NCI-H2081 treated with DMSO at 0.1 percent for 48 hours (cell line): ENCODE results near the gene WDR59.
A peak's percentile ranks its signal among the peaks of the same experiment; 100 is the strongest.
"Not testable (repeated sequence)": the region's sequence is repeated elsewhere in the genome, so short reads cannot be mapped to it uniquely, and the experiment has no call there.

Experiments used
- DNase-seq: peaks from one replicate; lab custom pipeline; 2025; lab: John Stamatoyannopoulos, UW

WDR59 gene

DNA sequence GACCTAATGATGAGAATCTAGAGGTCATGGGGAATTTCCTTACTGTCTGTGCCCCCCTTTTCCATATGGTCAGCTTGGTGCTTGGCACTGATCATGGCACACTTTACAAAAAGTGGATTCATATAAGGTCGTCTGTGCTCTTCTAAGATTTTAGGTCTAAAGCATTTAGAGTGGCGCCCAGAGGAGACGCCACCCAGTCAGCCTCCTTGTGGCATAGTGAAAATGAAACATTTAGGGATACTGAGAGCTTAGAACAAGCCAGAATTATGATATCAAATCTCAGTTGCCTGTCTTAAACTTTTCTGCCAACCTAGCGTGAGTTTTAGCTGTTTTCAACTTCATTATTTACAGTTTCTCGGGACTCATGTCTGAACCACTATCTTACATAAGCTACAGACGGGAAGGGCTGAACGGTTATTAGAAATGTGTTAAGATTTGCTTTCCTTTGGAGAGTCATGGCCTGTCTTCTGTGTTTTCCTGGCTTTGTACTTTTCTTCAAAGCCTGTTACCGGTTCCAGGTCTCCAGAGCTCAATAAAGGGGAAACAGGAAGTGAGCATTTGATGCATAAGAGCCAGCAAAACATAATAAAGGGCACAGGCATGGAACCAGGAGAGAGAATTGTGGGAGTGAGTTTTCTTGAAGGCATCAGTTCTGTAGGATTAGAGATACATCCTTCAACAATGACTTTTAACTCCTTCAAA lies 27.6 kb upstream of the WDR59 start:
- DNase-seq: no peak

DNA sequence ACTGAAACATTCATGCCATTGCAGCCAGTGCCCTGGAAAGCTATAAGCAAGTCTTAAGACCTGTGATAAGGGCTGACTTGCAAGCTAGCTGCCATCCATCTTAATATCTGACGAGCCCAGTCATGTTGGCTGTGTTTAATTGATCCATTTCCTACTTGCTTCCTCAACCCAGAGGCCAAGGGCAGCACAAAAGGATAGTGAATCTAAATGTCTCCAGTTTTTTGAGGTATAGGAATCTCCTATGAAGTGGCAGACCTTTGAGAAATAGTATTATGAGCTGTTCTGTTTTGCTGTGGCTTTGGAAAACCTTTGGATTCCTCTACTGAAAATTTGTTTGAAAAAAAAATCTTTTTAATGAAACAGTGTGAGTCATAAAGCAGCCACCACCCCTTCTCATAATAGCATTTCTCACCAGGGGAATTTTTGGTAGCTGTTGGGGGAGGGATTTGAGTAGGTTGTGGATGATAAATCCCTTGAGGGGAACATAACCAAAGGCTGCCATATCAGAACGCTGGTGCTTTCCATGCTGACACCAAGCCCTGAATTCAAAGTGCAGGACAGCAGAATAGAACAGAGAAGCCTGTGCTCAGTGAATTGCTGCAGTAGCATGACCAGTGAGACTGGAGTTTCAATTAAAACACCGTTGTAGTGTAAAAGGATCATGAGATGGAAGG lies 26.8 kb upstream of the WDR59 start:
- DNase-seq: no peak

DNA sequence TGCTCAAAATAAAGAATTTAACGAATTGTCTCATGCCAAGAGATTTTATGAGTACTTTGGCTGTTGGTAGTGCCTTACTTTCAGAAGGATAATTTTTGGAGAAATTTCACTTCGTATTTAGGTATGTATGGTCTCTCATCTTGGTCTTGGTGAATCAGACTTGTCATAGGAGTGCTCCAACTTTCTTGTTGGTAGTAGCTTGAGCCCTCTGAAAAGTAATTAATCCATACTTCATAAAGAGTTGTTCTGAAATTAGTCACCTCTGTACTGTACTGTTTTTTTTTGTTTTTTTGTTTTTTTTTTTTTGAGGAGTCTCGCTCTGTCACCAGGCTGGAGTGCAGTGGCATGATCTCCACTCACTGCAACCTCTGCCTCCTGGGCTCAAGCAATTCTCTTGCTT lies 25.5 kb upstream of the WDR59 start:
- no peak for DNase-seq

DNA sequence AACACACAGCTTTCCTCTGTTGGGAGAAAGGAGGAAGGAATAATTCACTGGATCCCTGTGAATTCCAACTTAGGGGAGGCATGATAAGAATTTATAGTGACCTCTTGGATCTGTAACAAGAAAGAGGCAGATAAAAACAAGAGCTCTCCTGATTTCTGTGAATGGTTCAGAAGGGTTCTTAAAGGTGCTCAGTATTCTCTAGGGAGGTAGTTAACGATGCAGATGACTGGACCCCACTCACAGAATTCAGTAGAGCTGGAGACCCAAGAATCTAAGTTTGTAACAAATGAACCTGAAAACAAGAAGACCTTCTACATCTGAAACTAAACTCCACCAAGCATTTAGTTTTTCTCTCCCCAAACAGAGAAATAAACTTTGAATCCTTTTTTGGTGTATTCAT lies 22.5 kb upstream of the WDR59 start:
- no peak for DNase-seq

DNA sequence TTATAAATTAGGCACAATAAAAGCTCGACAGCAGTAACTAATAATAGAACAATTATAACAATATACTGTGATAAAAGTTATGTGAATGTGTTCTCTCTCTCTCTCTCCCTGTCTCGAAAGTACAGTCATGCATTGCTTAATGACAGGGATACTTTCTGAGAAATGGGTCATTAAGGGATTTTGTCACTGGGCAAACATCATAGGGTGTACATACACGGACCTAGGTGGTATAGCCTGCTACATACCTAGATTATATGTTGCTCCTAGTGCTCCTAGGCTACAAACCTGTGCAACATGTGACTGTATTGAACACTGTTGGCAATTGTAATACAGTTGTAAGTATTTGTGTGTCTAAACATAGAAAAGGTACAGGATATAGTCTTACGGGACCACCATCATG lies 20.8 kb upstream of the WDR59 start:
- DNase-seq: no peak

DNA sequence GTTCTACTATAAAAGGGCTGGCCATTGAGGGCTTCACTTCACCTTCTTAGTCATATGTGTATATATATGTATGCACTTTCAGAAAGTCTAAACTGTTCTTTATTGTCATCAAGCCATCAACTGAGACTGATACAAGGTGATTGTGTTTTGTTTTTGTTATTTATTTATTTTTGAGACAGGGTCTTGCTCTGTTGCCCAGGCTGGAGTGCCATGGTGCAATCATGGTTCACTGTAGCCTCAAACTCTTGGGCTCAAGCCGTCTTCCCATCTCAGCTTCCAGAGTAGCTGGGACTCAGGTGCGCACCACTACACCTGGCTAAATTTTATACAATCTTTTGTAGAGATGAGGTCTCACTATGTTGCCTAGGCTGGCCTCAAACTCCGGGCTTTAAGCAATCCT lies 19.5 kb upstream of the WDR59 start:
- no peak for DNase-seq

DNA sequence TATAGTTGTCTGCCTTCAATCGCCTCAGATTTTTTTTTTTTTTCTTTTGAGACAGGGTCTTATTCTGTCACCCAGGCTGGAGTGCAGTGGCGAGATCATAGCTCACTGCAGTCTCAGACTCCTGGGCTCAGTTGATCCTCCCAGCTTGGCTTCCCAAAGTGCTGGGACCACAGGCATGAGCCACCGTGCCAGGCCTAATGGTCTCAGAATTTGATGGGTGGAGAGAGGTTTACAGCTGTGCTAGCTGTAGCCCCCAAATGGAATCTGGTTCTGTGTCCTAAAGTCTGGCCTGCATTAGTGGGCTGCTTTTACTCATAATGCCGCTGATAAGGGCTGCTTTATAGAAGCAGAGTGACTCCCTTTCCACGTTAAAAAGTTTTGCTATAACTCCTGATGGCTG lies 19.0 kb upstream of the WDR59 start:
- no peak for DNase-seq

DNA sequence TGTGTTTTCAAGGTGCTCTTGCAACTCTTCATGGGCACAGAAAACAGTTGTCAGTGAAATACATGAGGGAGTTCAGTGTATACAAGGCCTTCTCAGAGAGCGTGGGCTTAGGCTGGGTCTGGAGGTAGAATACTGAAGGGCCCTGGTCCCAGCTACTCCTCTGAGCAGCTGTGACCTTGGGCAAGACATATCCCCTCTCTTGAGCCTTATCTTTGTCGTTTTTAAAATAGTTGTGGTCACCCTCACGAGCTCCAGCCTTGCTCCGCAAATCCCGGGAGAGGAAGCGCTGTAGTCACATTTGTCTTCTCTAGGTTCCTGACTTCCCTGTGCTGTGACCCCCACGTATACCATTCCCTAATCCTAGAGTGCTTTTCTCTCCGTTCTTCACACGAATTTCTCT lies 17.6 kb upstream of the WDR59 start:
- DNase-seq: no peak

DNA sequence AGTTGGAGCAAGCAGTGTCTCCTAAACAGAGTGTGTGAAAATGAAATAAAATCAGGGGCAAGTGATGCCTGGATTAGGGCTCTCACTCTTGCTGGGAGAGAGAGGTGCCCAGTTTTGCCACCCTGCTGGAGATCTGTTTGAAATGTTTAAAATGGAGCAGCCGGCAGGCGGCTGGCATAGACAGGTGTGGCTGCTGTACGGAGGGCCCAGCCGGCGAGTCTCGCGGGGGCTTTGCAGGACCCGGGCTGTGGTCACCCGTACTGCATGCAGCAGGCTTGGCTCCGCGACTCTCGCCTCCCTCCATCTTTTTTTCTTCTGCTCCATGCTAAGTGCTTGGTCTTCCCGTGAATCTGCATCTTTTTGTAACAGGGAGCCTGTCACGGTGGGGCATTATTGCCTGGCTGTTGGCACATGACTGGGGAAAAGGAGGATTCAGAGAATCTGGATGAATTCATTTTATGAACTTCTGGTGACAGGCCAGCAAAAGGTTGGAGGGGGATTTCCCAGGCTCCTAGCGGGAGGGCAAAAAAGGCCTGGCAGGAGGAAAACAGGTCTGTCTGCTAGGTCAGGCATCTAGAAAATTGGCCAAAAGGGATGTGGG lies 15.7 kb upstream of the WDR59 start:
- no peak for DNase-seq

DNA sequence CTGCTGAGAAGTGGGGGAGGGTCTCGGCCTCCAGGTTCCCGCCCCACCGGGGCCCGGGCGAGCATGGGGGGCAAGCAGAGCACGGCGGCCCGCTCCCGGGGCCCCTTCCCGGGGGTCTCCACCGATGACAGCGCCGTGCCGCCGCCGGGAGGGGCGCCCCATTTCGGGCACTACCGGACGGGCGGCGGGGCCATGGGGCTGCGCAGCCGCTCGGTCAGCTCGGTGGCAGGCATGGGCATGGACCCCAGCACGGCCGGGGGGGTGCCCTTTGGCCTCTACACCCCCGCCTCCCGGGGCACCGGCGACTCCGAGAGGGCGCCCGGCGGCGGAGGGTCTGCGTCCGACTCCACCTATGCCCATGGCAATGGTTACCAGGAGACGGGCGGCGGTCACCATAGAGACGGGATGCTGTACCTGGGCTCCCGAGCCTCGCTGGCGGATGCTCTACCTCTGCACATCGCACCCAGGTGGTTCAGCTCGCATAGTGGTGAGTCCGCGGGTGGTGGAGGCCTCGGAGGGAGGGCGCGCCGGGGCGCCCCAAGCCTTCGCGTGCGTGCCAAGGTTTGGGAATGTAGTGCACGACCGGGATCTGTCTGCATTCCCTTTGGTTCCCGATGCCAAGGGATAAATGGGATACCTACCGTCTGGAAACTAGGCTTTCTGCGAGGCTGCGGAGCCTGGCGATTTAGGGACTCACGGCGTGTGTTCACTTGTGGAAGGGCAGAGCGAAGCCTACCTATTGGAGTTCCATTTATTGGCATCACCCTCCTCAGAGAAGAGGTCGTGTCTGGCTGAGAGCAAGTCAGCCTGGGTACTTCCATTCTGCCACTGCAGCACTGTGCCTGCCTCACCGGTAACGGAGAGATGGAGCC lies 14.9 kb upstream of the WDR59 start:
- DNase-seq: no peak

DNA sequence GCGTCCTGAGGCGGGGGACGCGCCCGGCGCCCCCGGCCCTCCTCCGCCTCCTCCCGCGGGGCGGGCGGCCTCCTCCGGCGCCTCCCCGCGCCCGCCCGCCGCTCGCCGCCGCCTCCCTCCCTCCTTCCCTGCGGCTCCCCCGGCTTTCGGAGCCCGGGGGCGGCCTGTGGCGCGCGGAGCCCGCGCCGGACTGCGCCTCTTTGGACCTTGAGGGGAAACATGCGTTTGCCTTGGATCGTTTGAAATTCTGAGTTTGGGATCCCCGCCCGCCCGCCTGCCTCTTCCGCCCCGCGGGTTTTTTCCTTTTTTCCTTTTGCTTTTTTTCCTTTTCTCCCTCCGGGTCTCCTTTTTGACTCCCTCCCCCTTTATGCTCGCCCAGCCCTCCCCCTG lies 14.3 kb upstream of the WDR59 start:
- no peak for DNase-seq

DNA sequence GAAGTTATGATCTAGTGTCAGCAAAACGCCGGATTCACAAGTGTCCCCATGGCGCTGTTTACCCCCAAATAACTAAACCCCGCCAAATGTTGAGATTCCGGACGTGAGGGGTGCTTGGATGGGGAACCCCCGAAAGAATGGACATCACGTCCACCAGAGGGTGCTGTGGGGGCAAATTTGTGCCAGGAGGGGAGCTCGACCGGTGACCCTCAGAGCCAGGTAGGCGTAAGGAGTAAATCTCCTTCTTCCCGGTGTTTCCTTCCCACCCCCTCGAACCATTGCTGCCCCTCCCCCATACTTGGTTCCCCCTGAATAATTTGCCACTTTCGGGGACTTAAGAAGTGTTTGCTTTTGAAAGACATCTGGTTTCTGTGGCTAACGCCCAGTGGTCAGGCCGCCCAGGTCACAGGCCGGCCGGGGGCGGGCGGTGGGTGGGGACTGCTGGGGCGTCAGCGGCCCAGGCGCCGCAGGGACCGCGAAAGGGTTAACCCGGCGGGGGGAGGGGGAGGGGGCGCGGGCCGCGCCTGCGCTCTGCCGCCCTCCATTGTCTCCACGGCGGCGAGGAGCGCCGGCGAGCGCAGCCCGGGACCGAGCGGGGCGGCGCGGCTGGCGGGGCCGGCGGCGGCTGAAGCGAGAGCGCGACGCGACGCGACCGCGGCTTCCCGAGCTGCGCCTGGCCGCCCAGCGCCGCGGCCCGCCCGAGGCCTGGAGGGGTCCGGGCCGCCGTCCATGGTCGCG lies 13.7 kb upstream of the WDR59 start, which contains the start of gene ZNRF1:
Gene ZNRF1, plus strand, starts transcription at position 544 of the 738 bp plus-strand sequence. CDS start 648 bp downstream, outside the sequence.
- DNase-seq: no peak

DNA sequence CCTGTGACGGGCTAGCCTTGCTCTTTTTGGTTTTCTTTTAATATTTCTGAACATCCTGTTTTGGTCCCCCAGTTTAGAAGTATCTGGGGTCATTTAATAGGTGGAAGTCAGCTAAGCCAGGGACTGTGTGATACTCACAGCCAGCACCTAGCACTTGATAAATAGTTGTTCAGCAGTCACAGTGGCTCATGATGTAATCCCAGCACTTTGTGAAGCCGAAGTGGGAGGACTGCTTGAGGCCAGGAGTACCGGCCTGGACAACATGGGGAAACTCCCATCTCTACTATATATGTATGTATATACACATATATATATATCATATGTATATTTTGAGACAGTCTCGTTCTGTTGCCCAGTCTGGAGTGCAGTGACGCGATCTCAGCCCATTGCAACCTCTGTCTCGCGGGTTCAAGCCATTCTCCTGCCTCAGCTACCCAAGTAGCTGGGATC lies 12.1 kb upstream of the WDR59 start:
- DNase-seq: no peak

DNA sequence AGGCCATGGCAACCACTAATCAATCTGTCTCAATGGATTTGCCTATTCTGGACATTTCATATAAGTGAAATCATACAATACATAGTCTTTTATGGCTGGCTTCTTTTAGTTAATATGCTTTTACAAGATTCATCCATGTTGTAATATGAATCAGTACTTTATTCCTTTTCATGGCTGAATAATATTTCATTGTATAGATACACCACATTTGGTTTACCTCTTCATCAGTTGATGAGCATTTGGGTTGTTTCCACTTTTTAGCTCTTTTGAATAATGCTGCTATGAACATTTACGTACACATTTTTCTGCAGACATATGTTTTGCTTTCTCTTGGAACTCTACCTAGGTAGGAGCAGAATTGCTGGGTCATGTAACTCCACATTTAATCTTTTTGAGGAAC lies 11.1 kb upstream of the WDR59 start:
- no peak for DNase-seq

DNA sequence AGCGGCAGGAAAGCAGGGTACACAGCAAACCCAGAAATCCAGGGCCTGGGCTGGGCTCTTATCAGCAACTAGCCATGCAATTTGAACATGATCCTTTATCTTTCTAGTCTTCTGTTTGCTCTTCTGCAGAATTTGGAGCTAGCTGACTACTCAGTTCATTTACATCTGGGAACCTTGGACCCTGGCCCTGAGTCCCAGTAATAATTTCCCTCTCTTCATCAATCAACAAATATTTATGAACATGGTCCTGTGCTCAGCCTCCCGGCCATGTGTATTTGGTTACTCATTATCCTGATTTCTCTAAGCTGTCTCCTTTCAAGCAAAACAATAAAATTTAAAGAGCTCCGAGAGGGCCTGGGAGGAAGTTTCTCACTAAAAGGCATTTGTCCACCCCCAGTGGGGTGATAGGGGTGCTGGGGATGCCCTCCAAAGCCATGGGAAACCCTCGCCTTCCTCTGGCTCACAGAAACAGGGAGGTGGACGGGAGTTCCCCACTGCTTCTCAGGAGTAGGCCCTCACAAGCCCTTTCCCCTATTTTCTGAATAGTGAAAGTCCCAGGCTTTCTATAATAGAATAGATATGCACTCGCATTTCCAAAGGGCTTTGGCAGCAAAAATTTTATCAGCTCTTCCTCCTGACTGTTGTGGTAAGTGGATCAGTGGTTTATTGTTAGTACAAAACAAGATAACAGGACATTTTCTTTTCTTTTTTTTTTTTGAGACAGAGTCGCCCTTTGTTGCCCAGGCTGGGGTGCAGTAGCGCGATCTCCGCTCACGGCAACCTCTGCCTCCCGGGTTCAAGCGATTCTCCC lies 6.9 kb upstream of the WDR59 start:
- no peak for DNase-seq

DNA sequence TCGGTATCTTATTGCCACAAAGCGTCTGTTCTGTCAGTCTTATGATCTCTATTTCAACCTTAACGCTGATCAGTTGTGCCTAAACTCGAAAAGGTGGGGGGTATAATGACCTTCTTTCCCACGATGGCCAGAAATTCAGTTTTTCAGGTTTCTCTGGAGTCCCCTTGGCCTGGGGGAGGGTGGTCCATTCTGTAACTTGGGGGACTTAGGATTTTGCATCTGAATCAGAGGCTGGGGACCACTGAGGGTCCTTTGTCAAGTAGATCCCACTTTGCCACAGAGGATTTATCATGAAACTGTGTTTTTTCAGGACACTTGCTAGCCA lies 6.3 kb upstream of the WDR59 start:
- no peak for DNase-seq

DNA sequence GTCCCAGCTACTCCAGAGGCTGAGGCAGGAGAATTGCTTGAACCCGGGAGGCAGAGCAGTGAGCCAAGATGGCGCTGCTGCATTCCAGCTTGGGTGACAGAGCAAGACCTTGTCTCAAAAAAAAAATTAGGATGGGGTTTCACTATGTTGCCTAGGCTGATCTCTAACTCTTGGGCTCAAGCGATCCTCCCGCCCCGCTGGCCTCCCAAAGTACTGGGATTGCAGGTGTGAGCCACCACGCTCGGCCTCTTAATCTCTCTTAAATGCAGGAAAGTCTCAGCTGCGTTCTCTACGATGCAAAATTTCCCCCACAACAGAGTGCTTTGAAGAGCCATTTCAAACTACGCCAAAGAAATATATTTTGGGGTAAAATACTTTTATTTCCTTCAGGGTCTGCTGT lies 5.9 kb upstream of the WDR59 start:
- DNase-seq: no peak

DNA sequence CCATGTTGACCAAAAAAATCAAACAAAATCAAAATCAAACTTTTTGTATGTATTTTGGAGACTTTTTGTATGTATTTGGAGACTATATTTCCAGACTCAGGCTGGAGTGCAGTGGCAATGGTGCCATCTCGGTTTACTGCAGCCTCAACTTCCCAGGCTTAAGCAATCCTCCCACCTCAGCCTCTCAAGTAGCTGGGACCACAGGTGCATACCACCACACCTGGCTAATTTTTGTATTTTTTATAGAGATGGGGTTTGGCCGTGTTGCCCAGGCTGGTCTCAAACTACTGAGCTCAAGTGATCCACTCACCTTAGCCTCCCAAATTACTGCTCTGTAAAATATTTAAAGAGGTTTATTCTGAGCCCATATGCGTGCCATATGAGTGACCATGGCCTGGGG lies 4.9 kb upstream of the WDR59 start:
- DNase-seq: not testable (repeated sequence)

DNA sequence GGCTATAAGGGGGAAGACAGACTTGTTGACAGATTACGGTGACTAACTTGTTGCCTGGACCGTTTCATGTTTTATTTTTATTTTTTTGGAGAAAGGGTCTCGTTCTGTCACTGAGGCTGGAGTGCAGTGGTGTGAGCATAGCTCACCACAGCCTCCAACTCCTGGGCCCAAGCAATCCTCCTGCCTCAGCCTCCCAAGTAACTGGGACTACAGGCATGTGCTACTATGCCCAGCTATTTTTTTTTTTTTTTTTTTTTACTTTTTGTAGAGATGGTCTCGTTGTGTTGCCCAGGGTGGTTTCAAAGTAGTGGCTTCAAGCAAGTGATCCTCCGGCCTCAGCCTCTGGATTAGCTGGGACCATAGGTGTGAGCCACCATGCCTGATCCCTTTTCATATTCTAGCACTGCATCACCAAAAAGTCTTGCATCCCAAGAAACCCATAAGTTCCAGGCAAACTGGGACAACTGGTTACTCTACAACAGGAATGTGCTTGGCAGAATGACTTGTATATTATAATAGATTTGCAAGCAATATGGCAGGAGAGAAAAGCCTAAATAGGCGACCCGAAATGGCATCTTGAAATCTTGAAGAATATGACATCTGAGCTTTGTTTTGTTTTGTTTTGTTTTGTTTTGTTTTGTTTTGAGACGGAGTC lies 2.2 kb upstream of the WDR59 start:
- DNase-seq: no peak

DNA sequence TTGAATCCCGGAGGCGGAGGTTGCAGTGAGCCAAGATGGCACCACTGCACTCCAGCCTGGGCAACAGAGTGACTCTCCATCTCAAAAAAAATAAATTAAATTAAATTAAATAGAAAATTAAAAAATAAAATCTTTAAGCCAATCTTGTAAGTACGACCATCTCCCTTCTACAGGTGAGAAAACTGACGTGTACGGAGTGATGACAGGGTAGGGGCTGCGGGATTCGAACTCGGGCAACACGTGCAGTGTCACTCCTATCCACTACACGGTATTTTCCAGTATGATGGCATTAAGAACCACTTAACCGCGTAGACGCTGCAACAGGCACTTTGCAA lies 762 bp downstream of the WDR59 start:
- DNase-seq: no peak

DNA sequence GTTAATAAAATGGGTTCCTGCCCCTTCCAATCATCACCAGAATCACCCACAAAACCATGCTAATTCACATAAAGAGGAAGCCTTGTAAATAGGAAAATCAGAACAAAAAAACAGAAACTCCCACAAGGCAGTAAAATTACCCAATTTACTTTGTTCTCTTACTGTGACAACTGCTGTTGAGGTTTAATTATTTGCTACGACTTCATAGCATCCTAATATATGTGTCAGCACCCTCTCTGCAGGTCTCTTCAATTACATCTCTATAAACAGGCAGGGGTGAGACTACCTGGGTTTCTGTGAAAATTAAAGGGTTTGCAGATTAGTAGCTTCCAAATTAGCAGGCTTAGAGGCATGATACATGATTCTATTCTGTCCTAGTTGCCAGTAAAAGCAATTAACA lies 2.7 kb downstream of the WDR59 start:
- DNase-seq: peak; percentile 2
